Measurements from ENCODE around the gene HOXB9.
A peak's percentile ranks its signal among the peaks of the same experiment; 100 is the strongest.

The HOXB9 gene

GRCh38 chr17:48623583-48623982 is 2.6 kb downstream of the HOXB9 start:
- DNase-seq: no peak

GRCh38 chr17:48622857-48623256 is 3.3 kb downstream of the HOXB9 start:
- DNase-seq: no peak

GRCh38 chr17:48621410-48622392 is 4.5 kb downstream of the HOXB9 start:
- DNase-seq: no peak

GRCh38 chr17:48620461-48621139 is 5.6 kb downstream of the HOXB9 start:
- no peak for DNase-seq

GRCh38 chr17:48619826-48620449 is 6.2 kb downstream of the HOXB9 start:
- DNase-seq: no peak

- DNase-seq: peak; percentile 65
These were observed 7.8 kb downstream of the HOXB9 start for GRCh38 chr17:48618256-48618896.

- DNase-seq: no peak
These were observed 8.5 kb downstream of the HOXB9 start for GRCh38 chr17:48617471-48618255.

- DNase-seq: no peak
These were observed 9.3 kb downstream of the HOXB9 start for GRCh38 chr17:48616717-48617470.

GRCh38 chr17:48615963-48616716 is 10.0 kb downstream of the HOXB9 start:
- no peak for DNase-seq

GRCh38 chr17:48615047-48615962 is 10.9 kb downstream of the HOXB9 start, which contains the start of gene HOXB8:
Gene HOXB8 (minus strand): TSS chr17:48615292. CDS start chr17:48614704, 588 bp downstream.
- no peak for DNase-seq

- no peak for DNase-seq
These were observed 12.1 kb downstream of the HOXB9 start for GRCh38 chr17:48613862-48614694.

- peak; percentile 64 for DNase-seq
These were observed 13.1 kb downstream of the HOXB9 start for GRCh38 chr17:48612854-48613691.

- peak; percentile 64 for DNase-seq
These were observed 13.7 kb downstream of the HOXB9 start for GRCh38 chr17:48612456-48612853.

GRCh38 chr17:48611681-48612455 is 14.3 kb downstream of the HOXB9 start:
- peak; percentile 45 for DNase-seq

- no peak for DNase-seq
These were observed 14.9 kb downstream of the HOXB9 start for GRCh38 chr17:48611213-48611612.
